GM12878 (cell line): ENCODE data around the gene NSD2. TPM values are rescaled to one million over a fixed set of nuclear protein-coding genes. Genes with fewer than 3 reads are reported as not detected.

ENCODE experiments used
- ATAC-seq: fragments of 200-7000 bp; cut with Tn5 transposase; 3 replicates; pipeline ENCODE4 v1.9.1; 2020; ENCODE audit warnings: mild to moderate bottlenecking, moderate library complexity
- BruUV-seq: library from RNA; stranded (reverse); fragments of 400-500 nt; replicated peaks from 2 replicates; lab custom pipeline; 2021; lab: Mats Ljungman, UMichigan
- CTCF ChIA-PET: fragments of 300-600 bp; sonication (Branson Sonifier 250); formaldehyde crosslinking; extraction: SDS; loops from one replicate; lab custom pipeline; 2021; ENCODE audit warnings: inconsistent platforms; lab: Yijun Ruan, JAX
- POLR2A ChIA-PET: fragments of 350-600 bp; formaldehyde crosslinking; extraction: SDS; loops from one replicate; lab custom pipeline; 2021; ENCODE audit warnings: inconsistent platforms; lab: Charles Lee
- RAD21 ChIA-PET: fragments of 300-600 bp; sonication (Branson Sonifier 250); formaldehyde crosslinking; loops from one replicate; lab custom pipeline; 2023; ENCODE audit warnings: antibody characterized with exemption; ENCODE audit not compliant: unreplicated experiment; lab: Charles Lee
- SMC1A ChIA-PET: fragments of 300-600 bp; sonication (Branson Sonifier 250); formaldehyde crosslinking; loops from one replicate; lab custom pipeline; 2023; ENCODE audit not compliant: unreplicated experiment, uncharacterized antibody; lab: Charles Lee
- DNase-seq: peaks from one replicate; pipeline ENCODE4 v3.0.0-alpha.2; 2011; ENCODE audit warnings: low read depth, low spot score
- FAIRE-seq: peaks from 3 replicates; lab custom pipeline; 2011; peaks lifted over from hg19 to GRCh38; lab: Jason Lieb, UNC
- H2AFZ ChIP-seq: 2 replicates; pipeline ENCODE4 v1.6.0; 2011; ENCODE audit warnings: low read depth, low read length, control low read depth; ENCODE audit not compliant: control insufficient read depth
- H3K27ac ChIP-seq: 2 replicates; pipeline ENCODE4 v1.5.1; 2011; ENCODE audit warnings: control low read depth; ENCODE audit not compliant: control insufficient read depth, insufficient read depth
- H3K27me3 ChIP-seq, 2 experiments: replicated peaks in 1 of 2; 2 replicates each; pipeline versions ENCODE4 v1.6.0 to v1.6.1; 2011; ENCODE audit warnings: low read length in 1 of 2; ENCODE audit not compliant: control insufficient read depth in 2 of 2, insufficient read depth in 2 of 2
- H3K36me3 ChIP-seq, 2 experiments: 2 replicates each; pipeline ENCODE4 v1.5.1; 2011; ENCODE audit warnings: low read length in 1 of 2; ENCODE audit not compliant: control insufficient read depth in 2 of 2, insufficient read depth in 2 of 2
- H3K4me1 ChIP-seq: 2 replicates; pipeline ENCODE4 v1.6.1; 2011; ENCODE audit warnings: mild to moderate bottlenecking, low read length, moderate library complexity, mixed read lengths; ENCODE audit not compliant: control insufficient read depth, insufficient read depth
- H3K4me2 ChIP-seq: 2 replicates; pipeline ENCODE4 v1.6.0; 2011; ENCODE audit warnings: control low read depth; ENCODE audit not compliant: control insufficient read depth, insufficient read depth
- H3K4me3 ChIP-seq: fragments of 200-600 bp; sonication (generic); 2 replicates; pipeline ENCODE4 v1.5.1; 2016
- H3K79me2 ChIP-seq: 2 replicates; pipeline ENCODE4 v1.6.0; 2011; ENCODE audit warnings: low read length; ENCODE audit not compliant: control insufficient read depth, insufficient read depth
- H3K9ac ChIP-seq: 2 replicates; pipeline ENCODE4 v1.8.0; 2011; ENCODE audit warnings: low read length, control low read depth, mixed read lengths; ENCODE audit not compliant: control insufficient read depth, insufficient read depth
- H3K9me3 ChIP-seq: replicated peaks from 3 replicates; pipeline ENCODE4 v1.5.1; 2011; ENCODE audit warnings: mild to moderate bottlenecking, low read length; ENCODE audit not compliant: control insufficient read depth, insufficient read depth
- H4K20me1 ChIP-seq: 2 replicates; pipeline ENCODE4 v1.6.0; 2011; ENCODE audit not compliant: control insufficient read depth, insufficient read depth
- JUND ChIP-seq: IDR thresholded peaks from 2 replicates; pipeline ENCODE4 v1.6.1; 2012; ENCODE audit warnings: low read depth, mild to moderate bottlenecking, low read length, improper control_type of control experiment, moderate library complexity
- LARP7 ChIP-seq: fragments of 450-650 bp; IDR thresholded peaks from 2 replicates; pipeline ENCODE4 v1.6.1; 2017; ENCODE audit warnings: mild to moderate bottlenecking
- RUNX3 ChIP-seq: IDR thresholded peaks from 2 replicates; pipeline ENCODE4 v1.6.1; 2012; ENCODE audit warnings: low read length, inconsistent platforms
- STAT3 ChIP-seq: IDR thresholded peaks from 2 replicates; pipeline ENCODE4 v1.6.1; 2011; ENCODE audit warnings: low read depth, low read length, improper control_type of control experiment
- ZZZ3 ChIP-seq: IDR thresholded peaks from 2 replicates; pipeline ENCODE4 v1.6.1; 2011; ENCODE audit warnings: low read depth; ENCODE audit not compliant: control insufficient read depth, insufficient read length
- WGBS: methylation state at CpG from one replicate; pipeline ENCODE4 v1.1.6; 2016; ENCODE audit warnings: low lambda C conversion rate; ENCODE audit not compliant: insufficient replicate concordance, insufficient coverage; ENCODE audit errors: missing lambda C conversion rate; 5-methylcytosine and 5-hydroxymethylcytosine counted together
- in situ Hi-C: fragments of 300-500 bp; cut with MboI; formaldehyde crosslinking; loops from 9 replicates; pipeline ENCODE4 v1.14.3; 2018; ENCODE audit warnings: mixed read lengths
- intact Hi-C: fragments of 100-400 bp; cut with micrococcal nuclease; formaldehyde crosslinking; loops from one replicate; pipeline ENCODE4 v1.14.2; 2022; ENCODE audit not compliant: unreplicated experiment
- polyA plus RNA-seq, 11 experiments: library from polyadenylated mRNA; depleted of rRNA in 4 of 11; unstranded in 6 of 11; stranded (reverse) in 5 of 11; fragments of >200 nt; fragmentation: Nextera tagmentation in 4 of 11; fragmentation: Illumina TruSeq in 1 of 11; extraction: Ambion mirVana in 4 of 11; extraction: Trizol in 1 of 11; gene quantifications; 1 replicate in 1 of 11; 2 replicates in 10 of 11; pipeline versions ENCODE4 v1.2.1 to v1.2.3, GENCODE V29; 2011 to 2016; ENCODE audit warnings: inconsistent platforms in 2 of 11, missing spikeins in 2 of 11, low read depth in 1 of 11
- total RNA-seq, 4 experiments: library from RNA; depleted of rRNA in 3 of 4; stranded (reverse); fragments of >200 nt in 3 of 4; fragmentation: Illumina TruSeq in 1 of 4; extraction: Trizol in 1 of 4; gene quantifications; 2 replicates each; pipeline versions ENCODE4 v1.2.1 to v1.2.3, GENCODE V29; 2013 to 2021
- TF ChIP-seq, protein P1 (sequence below): fragments of 150-350 bp; IDR thresholded peaks from 2 replicates; pipeline ENCODE4 v1.6.1; 2016; ENCODE audit warnings: low read depth, low read length

Gene NSD2
- total and polyA plus RNA-seq, 10 of the 15 experiments (the other 5 are each of a cell fraction or from before 2014, with no cell fraction given) = 8.6 to 139 (median 67.2) TPM

DNA sequence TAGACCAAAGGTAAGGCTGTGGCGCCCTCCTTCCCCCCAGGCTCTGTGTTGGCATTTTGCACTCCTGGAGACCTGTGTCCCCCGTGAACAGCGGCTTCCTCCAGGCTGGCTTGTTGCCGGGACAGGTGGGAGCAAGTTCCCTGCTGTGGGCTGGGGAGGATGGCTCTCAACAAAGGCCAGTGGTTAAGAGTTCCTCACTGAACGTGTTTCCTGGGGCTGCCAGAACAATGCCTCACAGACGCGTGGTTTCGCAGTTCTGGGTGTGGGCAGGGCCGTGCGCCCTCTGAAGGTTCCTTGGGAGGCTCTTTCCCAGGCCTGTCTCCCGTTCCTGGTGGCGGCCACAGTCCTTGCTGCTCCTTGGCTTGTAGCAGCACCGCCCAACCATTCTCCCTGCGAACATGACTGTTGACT is 104.2 kb downstream of the NSD2 start:
- RAD21 ChIA-PET = no interaction called here
- TF ChIP-seq RUNX3 = no peak
- TF ChIP-seq, protein P1, sequence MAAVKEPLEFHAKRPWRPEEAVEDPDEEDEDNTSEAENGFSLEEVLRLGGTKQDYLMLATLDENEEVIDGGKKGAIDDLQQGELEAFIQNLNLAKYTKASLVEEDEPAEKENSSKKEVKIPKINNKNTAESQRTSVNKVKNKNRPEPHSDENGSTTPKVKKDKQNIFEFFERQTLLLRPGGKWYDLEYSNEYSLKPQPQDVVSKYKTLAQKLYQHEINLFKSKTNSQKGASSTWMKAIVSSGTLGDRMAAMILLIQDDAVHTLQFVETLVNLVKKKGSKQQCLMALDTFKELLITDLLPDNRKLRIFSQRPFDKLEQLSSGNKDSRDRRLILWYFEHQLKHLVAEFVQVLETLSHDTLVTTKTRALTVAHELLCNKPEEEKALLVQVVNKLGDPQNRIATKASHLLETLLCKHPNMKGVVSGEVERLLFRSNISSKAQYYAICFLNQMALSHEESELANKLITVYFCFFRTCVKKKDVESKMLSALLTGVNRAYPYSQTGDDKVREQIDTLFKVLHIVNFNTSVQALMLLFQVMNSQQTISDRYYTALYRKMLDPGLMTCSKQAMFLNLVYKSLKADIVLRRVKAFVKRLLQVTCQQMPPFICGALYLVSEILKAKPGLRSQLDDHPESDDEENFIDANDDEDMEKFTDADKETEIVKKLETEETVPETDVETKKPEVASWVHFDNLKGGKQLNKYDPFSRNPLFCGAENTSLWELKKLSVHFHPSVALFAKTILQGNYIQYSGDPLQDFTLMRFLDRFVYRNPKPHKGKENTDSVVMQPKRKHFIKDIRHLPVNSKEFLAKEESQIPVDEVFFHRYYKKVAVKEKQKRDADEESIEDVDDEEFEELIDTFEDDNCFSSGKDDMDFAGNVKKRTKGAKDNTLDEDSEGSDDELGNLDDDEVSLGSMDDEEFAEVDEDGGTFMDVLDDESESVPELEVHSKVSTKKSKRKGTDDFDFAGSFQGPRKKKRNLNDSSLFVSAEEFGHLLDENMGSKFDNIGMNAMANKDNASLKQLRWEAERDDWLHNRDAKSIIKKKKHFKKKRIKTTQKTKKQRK = no peak
- TF ChIP-seq STAT3 = no peak
- no peak for TF ChIP-seq LARP7
- no peak for TF ChIP-seq JUND
- no peak for TF ChIP-seq ZZZ3
- TF ChIP-seq, all 136 proteins: peak for 0
- no peak for FAIRE-seq
- no TSS peak for BruUV-seq
- Histone ChIP-seq H4K20me1 (no peaks in the 10 kb centered on the region), H3K4me3 (no peak overlapping the region), H3K36me3 (peaks cover 23 to 49% of the 10 kb centered on the region in 2 experiments), H3K4me1 (no peaks in the 10 kb centered on the region), H3K79me2 (no peaks in the 10 kb centered on the region), H3K9ac (no peak overlapping the region), H3K9me3 (no peaks in the 10 kb centered on the region), H3K27me3 (no peaks in the 10 kb centered on the region), H3K4me2 (no peak overlapping the region), H3K27ac (no peak overlapping the region), H2AFZ (no peak overlapping the region)
- intact Hi-C loops (no loop called here), in situ Hi-C loops (no loop called here)
- CTCF ChIA-PET = no interaction called here
- no peak for DNase-seq
- WGBS = over 99% methylated on average over 14 of the region's 14 CpGs
- SMC1A ChIA-PET = no interaction called here
- ATAC-seq = no peak
- POLR2A ChIA-PET = no interaction called here
